22Rv1 (cell line): ENCODE results near the gene CACNA1A.

Experiments used
- ZFX ChIP-seq: fragments of 450-650 bp; IDR thresholded peaks from 2 replicates; pipeline ENCODE4 v1.6.1; 2017; ENCODE audit warnings: antibody characterized with exemption, borderline replicate concordance
- TF ChIP-seq, protein P1 (sequence below): fragments of 450-650 bp; IDR thresholded peaks from 2 replicates; pipeline ENCODE4 v1.5.1; 2017; ENCODE audit warnings: mild to moderate bottlenecking

DNA sequence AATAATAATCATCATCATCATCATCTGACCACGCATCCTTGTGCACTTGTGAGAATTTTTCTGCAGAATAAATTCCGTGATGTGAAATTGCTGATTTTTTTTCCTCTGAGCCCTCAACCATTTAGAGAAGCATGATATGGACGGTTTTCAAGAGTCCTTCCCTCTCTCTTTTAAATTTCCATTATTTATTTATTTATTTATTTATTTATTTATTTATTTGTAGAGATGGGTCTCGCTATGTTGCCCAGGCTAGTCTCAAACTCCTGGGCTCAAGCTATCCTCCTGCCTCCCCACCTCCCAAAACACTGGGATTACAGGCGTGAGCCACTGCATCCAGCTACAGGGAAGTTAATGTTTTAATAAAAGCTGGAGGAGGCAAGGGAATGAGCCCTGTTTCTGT, 39.6 kb downstream of the CACNA1A start:
- TF ChIP-seq, protein P1, sequence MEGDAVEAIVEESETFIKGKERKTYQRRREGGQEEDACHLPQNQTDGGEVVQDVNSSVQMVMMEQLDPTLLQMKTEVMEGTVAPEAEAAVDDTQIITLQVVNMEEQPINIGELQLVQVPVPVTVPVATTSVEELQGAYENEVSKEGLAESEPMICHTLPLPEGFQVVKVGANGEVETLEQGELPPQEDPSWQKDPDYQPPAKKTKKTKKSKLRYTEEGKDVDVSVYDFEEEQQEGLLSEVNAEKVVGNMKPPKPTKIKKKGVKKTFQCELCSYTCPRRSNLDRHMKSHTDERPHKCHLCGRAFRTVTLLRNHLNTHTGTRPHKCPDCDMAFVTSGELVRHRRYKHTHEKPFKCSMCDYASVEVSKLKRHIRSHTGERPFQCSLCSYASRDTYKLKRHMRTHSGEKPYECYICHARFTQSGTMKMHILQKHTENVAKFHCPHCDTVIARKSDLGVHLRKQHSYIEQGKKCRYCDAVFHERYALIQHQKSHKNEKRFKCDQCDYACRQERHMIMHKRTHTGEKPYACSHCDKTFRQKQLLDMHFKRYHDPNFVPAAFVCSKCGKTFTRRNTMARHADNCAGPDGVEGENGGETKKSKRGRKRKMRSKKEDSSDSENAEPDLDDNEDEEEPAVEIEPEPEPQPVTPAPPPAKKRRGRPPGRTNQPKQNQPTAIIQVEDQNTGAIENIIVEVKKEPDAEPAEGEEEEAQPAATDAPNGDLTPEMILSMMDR: no peak
- no peak for TF ChIP-seq ZFX
